GM18517 (cell line): ENCODE results near the gene HCFC1.
"Not testable (repeated sequence)": the region's sequence is repeated elsewhere in the genome, so short reads cannot be mapped to it uniquely, and the experiment has no call there.

Experiments used
- ATAC-seq: cut with Tn5 transposase; IDR thresholded peaks from one replicate; pipeline ENCODE4 v1.9.1; 2021; ENCODE audit warnings: mild to moderate bottlenecking, moderate library complexity; ENCODE audit not compliant: unreplicated experiment

The HCFC1 gene

DNA sequence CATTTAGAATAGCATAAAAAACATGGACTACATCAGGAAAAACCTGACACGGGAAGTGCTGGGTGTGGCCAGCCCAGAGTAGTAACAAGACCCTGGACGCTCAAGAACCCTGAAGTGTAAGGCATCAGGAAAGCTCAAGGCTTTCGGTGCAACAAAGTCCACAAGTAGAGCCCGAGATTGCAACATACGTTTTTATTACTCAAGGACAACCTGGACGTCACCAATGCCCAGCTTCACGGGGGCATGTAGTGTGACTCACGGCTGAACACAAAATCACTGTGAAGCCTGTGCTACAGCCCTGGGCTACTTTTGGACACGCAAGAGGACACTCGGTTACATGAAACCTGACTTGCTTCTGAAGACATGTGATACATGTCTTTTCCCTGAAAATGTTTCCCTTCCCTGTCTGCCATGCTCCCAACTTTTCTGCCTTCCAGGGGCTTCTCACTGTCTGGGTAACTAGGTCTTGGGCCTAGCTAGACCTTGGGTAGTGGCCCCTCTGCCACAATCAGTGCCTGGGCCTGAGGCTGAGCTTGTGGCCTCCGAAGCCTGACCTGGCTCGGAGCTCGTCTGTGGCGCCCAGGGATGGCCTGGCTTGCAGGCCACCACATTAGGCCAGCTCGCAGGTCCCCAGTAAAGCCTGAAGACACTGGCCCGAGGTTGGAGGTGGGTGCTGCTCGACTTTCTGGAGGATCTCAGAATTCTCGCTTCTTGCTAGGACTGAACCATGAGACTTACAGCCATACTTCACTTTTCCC lies 38.9 kb upstream of the HCFC1 start:
- no peak for ATAC-seq

DNA sequence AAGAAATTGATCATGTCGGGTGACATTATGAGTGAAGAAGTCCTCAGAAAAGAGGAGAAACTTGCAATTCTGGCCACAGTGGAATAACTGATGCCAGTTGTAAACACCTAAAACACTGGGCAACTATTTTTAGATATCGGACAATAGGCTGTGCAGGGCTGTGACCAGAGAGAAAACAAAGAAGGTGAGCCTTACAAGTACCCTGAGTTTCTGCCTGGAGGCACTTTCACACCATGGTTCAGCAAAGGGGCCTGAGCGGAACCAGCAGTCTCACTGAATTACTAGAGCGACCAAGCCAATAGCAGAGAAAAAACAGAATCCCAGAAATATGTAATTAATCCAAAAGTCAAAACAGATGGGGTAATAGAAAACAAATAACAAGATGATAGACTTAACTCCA lies 36.9 kb upstream of the HCFC1 start:
- ATAC-seq, result peak; percentile 22

DNA sequence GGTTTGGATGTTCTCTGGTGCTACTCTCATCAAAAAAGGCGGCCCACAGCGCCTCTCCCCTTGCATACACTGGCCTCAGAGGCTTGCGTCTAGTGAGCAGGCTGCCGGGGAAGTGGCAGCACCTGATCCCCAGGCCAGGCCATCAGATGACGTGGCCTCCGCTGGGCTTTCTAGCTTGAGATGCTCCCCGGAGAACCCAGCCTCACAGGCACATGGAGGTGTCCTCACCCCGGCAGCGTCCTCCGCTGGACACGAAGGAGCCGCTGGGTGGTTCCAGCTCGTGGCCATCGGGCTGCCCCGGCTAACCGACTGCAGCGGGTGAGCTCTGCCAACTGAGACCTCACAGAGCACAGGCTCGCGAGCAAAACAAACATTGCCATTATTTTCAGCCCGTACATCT lies 35.3 kb upstream of the HCFC1 start:
- no peak for ATAC-seq

DNA sequence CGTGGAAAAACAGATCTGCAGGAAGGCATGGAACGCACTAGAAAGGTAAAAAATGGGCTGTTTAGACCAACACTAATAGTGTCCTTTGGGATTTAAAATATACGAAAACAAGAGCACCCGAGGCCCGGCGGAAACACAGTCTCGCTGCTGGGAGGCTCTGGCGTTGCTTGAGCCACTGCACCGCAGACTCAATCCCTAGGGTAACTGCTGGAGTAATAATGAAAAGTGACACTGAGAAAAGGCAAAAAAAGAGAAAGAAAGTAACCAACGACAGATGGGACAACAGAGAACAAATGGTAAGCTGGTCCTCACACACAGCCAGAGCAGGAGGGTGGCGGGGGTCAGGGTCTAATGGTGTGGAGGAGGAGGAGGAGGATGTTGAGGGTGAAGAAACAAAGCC lies 32.7 kb upstream of the HCFC1 start:
- no peak for ATAC-seq

DNA sequence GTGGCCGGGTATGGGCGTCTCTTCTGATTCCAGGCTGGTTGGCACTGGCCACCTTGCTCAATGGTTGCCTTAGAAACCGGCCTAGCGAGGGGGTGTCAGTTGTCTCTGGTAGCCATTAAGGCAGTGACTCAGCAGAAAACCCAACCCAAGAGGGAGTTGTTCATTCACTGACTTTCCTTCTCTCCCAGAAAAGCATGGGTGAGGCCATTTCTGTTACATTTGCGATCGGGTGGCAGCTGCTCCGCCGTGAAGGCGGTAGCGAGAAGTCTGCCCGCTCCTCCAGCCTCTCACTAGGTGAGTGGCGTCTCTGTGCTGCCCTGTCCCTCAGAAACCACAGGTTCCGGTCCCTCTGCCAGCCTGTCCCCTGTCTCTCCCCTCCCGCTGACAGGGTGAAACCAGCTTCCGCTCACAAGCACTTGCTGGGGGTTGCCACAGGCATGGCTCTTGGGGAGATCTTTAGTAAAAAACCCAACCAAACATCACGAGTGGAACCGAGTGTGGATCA lies 30.6 kb upstream of the HCFC1 start:
- no peak for ATAC-seq

DNA sequence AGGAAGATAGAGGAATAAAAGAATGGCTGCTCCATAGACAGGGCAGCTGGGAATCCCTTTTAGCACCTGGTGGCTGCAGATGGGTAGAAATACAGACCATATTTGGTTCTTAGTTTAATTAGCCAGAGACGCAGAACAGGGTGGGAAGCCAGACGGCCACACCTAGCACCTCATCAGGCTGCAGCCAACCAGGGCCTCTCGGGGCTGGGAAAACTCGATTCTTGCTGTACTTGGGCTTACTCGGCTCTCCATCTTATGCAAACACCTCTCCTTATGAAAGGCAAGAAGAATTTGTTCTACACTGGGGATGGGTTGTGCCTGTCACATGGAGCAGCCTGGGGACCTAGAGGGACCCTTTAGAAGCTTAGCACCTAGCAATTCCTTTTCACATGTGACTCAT lies 28.4 kb upstream of the HCFC1 start:
- no peak for ATAC-seq

DNA sequence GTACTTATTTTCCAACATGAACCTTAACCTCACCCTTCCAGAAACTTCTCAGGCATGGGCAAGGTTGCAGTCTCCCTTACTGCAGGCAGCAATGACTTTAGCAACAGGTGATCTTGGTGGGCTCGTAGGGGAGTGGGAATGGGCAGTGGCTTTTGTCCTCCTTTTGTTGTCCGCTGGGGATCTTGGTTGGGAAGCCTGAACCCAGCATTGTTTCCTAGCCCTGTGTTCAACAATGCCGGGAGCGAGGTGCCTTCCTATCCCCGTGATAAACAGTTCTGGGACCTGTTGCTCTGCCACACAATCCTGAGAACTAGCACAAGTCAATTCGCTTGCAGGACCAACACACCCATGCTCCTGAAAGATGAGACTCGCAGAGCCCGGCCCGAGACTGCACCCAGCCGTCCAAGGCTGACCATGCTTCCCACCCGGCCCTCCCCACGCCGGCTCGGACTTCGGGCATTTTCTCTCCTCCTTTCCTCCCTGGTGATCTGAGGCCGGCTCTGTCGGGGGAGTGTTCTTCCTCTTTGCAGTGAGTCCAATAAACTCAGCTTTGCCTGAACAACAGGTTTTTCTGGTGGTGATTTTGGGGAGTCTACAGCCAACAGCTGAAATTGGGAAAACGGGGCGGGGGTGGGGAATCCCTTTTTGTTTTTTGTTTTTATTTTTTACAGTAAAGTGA lies 27.9 kb upstream of the HCFC1 start:
- ATAC-seq, result no peak

DNA sequence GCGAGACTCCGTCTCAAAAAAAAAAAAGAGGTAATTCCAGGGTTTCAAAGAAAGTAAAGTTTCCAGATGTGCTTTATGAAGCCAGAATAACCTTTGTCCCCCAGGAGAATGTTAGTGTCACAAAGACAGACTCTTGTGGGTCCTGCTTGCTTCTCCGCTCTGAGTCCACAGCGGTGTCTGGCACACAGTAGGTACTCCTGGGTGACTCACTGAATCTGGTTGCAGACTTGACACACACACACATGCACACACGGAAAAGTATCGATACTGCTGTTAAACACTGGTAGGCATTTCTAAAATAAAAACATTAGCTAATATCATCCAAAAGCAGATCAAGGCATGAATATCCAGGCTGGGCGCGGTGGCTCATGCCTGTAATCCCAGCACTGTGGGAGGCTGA lies 23.9 kb upstream of the HCFC1 start:
- ATAC-seq, result no peak

DNA sequence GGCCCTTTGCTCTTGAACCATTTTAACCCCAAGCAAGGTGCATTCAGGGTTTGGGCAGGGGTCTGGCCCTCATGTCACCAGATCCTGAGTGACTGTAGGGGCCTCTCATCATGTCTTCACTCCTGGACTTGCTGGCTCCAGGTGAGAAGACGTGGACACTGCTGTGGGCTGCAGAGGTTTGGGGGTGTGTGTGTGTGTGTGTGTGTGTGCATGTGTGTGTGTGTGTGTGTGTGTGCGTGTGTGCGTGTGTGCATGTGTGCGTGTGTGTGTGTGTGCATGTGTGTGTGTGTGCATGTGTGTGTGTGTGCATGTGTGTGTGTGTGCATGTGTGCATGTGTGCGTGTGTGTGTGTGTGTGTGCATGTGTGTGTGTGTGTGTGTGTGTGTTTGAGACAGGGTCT lies 22.8 kb upstream of the HCFC1 start:
- ATAC-seq, result not testable (repeated sequence)

DNA sequence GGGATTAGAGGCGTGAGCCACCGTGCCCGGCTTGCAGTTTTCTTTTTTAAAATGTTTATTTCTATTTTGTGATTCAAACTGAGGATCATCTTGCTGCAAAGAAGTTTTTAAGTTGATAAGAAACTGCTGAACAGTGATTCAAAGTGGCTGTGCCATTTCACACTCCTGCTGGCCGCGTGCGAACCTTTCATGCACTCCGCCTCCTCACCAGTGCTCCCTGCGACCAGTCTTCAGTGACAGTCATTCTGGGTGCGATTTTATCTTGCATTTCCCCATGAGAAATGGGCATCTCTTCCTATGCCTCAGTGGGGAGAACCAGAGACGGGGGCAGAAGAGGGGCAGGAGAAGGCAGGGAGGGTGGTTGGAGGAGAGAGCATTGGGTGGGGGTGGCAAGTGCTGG lies 22.4 kb upstream of the HCFC1 start:
- ATAC-seq, result no peak

DNA sequence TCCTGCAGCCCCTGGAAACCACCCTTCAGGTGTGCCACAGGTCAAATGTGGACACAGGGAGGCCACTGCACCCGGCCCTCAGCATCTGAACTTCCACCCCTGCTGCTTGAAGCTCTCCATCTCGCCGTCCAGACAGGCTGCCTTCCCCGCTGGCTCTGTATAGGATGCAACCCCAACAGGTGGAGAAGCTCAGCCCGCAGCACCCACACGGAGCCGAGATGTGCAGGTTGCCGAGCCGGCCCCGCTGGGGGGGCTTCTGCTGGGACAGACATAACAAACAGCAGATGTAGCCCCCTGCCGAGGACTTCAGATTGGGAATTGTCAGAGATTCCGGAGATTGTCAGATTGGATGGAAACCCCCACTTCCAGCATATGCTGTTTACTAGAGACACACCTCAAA lies 21.5 kb upstream of the HCFC1 start:
- ATAC-seq, result no peak

DNA sequence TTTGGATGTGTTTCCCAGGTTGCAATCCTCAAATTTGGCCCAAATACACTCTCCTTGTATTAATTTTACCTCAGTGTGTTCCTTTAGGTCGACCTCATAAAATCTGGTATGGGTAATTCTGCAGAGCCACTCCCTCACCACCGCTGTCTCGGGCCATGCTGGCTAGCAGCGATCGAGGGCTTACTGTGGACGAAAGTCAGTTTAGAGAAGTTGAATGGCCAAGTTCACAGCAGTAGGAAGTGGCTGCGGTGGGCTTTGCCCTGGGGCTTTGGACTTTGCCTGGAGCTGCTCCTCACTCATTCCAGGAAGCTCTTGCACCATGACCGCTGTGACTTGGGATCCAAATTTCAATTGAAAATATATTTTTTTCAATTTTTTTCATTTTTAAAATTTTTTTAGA lies 20.6 kb upstream of the HCFC1 start:
- ATAC-seq, result no peak

DNA sequence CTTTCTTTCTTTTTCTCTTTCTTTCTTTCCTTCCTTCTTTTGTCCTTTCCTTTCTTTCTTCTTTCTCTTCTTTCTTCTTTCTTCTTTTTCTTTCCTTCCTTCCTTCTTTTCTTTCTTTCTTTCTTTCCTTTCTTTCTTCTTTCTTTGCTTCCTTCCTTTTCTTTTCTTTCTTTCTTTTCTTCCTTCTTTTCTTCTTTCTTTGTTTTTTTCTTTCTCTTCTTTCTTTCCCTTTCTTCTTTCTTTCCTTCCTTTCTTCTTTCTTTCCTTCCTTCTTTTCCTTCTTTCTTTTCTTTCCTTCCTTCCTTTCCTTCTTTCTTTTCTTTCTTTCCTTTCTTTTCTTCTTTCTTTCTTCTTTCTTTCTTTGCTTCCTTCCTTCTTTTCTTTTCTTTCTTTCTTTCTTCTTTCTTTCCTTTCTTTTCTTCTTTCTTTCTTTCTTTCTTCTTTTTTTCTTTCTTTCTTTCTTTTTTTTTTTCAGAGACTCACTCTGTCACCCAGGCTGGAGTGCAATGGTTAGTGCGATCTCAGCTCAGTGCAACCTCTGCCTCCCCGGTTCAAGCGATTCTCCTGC lies 19.5 kb upstream of the HCFC1 start:
- ATAC-seq, result no peak

DNA sequence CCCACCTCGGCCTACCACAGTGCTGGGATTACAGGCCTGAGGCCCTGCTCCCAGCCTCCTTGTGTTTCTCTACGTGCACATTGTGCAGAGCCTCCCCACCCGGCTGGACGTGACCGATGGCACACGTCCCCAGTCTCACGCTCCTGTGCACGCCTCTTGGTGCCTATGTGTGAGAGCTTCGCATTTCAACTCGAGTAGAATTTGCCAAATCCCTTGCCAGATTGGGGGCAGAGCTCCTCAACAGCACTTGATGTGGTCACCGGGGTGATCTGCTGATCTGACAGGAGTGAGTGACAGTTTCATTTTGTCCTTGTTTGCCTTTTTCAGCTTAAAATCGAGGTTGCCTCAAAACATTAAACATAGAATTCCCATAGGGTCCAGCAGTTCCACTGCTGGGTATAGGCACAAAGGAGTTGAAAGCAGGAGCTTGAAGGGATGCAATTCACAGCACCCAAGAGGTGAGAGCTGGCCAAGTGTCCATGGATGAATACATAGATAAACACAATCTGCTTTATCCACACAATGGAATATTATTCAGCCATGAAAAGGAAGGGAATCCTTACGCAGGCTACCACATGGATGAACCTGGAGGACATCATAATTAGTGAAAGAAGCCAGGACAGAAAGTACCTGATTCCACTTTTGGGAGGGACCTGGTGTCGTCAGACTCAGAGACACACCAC lies 18.5 kb upstream of the HCFC1 start:
- ATAC-seq, result no peak

DNA sequence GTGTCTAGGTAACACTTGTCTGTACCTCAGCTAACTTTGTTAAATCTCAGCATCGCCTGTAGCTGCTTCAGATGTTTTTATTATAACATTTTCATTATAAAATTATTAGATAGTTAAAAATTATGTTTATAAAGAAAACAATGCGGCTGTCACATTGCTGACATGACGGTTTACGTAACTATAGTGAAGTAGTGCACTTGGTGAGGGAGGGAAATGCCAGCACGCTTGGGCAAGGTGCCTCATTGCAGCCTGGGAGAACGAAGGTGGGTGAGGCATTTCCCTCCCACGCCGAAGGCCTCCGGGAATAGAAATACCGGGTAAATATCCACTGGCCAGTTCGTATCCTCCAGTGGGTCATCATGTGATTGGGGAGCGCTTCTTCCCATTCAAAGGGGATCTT lies 16.9 kb upstream of the HCFC1 start:
- no peak for ATAC-seq

DNA sequence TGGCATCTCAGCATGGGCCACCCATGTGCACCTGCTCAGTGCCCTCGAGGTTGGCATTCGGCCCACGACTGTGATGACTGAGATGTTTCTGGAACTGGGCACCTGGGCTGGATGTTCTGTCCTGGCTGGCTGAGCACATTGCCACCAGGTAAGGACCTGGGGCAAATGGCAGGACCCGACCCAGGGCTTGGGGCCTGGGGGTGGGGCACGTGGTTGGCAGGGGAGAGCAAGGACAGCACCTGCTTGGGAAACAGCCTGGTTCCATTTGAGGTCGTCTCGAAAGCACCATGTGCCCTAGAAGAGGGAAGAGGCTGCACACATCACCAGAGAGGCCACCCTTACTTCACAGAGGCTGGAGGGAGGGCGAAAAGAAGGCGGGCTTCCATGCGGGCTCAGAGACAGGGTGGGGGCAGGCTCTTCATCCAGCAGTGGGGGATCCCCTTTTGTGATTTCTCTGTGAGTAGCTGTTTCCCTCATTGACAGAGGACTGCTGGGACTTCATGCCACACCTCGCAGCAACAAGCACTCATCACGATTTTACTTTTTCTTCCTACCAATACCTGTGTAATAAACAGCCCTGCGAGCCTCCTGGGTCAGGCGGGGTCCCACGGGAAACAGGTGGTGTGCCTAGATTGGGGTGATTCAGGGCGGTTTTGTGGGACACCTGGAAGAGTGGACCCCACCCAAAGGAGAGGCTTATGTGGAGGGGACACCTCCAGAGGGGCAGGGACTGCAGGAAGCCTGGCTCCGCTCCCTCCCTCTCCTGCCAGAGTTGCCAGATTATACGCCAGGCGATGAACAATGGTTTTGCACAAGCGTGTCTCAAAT lies 12.9 kb upstream of the HCFC1 start:
- ATAC-seq, result no peak

DNA sequence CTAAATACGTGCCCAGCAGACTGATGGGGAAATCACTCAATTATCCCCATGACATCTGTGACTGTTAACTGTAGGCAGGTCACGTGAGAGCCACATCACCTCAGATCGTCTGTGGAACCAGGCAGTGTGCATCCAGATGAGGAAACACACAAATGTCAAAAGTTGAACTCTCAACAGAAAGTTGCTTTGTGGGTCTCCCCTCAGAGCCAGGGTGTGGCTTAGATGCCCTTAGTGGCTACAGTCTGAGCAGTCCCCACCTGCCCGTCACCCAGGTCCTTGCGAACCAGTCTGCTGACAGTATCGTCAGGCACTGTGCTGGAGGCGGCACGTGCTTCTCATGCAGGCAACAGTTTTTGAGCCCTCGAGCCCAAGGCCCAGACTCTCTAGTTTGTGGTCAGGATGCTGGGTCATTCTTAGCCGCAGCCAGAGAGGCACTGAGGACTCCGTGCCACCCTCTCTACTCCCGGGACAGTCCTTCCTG lies 11.7 kb upstream of the HCFC1 start:
- ATAC-seq, result no peak

DNA sequence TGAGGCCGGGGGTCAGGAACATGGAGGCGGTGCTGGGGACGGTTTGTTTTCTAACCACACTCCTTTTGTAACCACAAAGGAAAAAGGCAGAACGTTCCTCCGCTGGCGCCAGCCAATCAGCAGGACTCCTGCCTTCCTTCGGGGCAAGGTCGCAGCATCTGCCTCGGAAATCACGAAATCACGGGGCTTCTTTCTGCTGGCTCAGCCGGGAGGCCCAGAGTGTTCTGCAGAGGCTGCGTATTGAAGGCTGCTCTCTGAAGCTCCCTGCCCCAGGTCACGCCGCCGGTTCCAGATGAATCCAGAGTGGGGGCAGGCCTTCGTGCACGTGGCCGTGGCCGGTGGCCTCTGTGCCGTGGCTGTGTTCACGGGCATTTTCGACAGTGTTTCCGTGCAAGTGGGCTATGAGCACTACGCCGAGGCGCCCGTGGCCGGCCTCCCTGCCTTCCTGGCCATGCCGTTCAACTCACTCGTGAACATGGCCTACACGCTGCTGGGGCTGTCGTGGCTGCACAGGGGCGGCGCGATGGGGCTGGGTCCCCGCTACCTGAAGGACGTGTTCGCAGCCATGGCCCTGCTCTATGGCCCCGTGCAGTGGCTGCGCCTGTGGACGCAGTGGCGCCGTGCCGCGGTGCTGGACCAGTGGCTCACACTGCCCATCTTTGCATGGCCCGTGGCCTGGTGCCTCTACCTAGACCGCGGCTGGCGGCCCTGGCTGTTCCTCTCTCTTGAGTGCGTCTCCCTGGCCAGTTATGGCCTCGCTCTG lies 10.3 kb upstream of the HCFC1 start:
- ATAC-seq, result no peak

DNA sequence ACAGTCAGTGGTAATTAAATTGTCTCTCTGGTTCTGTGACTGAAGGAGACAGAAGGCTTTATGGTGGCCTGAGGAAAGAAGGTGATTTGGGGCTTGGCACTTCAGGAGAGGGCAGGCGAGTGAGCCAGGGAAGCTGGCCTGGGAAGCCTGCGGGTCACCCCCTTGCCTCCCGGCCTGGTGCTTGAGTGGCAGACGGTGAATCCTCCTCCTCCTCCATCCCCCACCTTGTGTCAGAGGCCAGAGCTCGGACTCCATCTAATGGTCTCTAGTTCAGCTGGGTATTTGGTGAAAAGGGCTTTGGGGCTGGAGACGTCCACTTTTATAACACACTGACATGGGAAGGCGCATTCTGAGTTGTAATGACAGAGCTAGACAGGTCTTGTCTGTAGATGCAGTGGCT lies 9.6 kb upstream of the HCFC1 start:
- ATAC-seq, result no peak

DNA sequence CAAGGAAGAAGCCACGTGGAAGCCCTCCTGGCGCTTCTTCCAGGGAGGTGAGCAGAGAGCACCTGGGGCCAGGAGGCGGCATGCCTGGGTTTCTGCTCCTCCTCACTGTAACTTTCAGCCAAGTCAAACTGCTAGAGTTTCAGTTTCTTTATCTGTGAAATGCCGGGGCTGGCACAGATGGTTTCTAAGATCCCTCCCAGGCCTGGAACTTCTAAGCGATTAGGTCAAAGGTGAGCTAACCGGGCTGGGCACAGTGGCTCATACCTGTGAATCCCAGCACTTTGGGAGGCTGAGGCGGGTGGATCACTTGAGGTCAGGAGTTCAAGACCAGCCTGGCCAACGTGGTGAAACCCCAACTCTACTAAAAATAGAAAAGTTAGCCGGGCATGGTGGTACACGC lies 8.8 kb upstream of the HCFC1 start:
- not testable (repeated sequence) for ATAC-seq
